Measurements from ENCODE around the gene NR3C2.

- TF ChIP-seq, protein P1, sequence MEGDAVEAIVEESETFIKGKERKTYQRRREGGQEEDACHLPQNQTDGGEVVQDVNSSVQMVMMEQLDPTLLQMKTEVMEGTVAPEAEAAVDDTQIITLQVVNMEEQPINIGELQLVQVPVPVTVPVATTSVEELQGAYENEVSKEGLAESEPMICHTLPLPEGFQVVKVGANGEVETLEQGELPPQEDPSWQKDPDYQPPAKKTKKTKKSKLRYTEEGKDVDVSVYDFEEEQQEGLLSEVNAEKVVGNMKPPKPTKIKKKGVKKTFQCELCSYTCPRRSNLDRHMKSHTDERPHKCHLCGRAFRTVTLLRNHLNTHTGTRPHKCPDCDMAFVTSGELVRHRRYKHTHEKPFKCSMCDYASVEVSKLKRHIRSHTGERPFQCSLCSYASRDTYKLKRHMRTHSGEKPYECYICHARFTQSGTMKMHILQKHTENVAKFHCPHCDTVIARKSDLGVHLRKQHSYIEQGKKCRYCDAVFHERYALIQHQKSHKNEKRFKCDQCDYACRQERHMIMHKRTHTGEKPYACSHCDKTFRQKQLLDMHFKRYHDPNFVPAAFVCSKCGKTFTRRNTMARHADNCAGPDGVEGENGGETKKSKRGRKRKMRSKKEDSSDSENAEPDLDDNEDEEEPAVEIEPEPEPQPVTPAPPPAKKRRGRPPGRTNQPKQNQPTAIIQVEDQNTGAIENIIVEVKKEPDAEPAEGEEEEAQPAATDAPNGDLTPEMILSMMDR (IDR thresholded peaks at IDR 0.05; ENCODE audit: low read length): no peak
- no peak for TF ChIP-seq EZH2 (IDR thresholded peaks at IDR 0.05; ENCODE audit: borderline replicate concordance, low read length)
These were observed 257.3 kb downstream of the NR3C2 start for GRCh38 chr4:148184922-148185321.

Measured in OCI-LY1 (cell line).